Transverse colon (tissue), 4 donors: ENCODE results near the gene PRDX4.

Experiments used
- POLR2AphosphoS5 ChIP-seq, 3 donors: sonication (generic); formaldehyde crosslinking; IDR thresholded peaks; one replicate each; pipeline ENCODE4 v1.6.1; 2016; ENCODE audit warnings: antibody characterized with exemption in 3 of 3
- TF ChIP-seq, protein P1 (sequence below), 5 experiments: fragments of 200-600 bp in 3 of 5; fragments of 450-650 bp in 2 of 5; sonication (generic) in 3 of 5; IDR thresholded peaks; 1 replicate in 2 of 5; 2 replicates in 3 of 5; pipeline ENCODE4 v1.5.1; 2016 to 2017; ENCODE audit warnings: antibody characterized with exemption in 5 of 5, inconsistent platforms in 3 of 5, mild to moderate bottlenecking in 2 of 5, moderate library complexity in 1 of 5

GRCh38 chrX:23633834-23634580 lies 33.3 kb upstream of the PRDX4 start:
- TF ChIP-seq, protein P1, sequence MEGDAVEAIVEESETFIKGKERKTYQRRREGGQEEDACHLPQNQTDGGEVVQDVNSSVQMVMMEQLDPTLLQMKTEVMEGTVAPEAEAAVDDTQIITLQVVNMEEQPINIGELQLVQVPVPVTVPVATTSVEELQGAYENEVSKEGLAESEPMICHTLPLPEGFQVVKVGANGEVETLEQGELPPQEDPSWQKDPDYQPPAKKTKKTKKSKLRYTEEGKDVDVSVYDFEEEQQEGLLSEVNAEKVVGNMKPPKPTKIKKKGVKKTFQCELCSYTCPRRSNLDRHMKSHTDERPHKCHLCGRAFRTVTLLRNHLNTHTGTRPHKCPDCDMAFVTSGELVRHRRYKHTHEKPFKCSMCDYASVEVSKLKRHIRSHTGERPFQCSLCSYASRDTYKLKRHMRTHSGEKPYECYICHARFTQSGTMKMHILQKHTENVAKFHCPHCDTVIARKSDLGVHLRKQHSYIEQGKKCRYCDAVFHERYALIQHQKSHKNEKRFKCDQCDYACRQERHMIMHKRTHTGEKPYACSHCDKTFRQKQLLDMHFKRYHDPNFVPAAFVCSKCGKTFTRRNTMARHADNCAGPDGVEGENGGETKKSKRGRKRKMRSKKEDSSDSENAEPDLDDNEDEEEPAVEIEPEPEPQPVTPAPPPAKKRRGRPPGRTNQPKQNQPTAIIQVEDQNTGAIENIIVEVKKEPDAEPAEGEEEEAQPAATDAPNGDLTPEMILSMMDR (IDR thresholded peaks at IDR 0.05): no peak
- no peak for TF ChIP-seq POLR2AphosphoS5 (IDR thresholded peaks at IDR 0.05)
